PC-9 (cell line): ENCODE results near the gene OR2T34. TPM values are rescaled to one million over a fixed set of nuclear protein-coding genes. Genes with fewer than 3 reads are reported as not detected.
"Not testable (repeated sequence)": the region's sequence is repeated elsewhere in the genome, so short reads cannot be mapped to it uniquely, and the experiment has no call there.

Experiments used
- Bru-seq: library from RNA; stranded (reverse); fragments of 400-500 nt; gene quantifications from one replicate; lab custom pipeline; 2021; lab: Mats Ljungman, UMichigan
- BruChase-seq, 2 experiments: library from RNA; stranded (reverse); fragments of 400-500 nt; gene quantifications; one replicate each; lab custom pipeline; 2021; lab: Mats Ljungman, UMichigan
- BruUV-seq: library from RNA; stranded (reverse); fragments of 400-500 nt; replicated peaks from 2 replicates; lab custom pipeline; 2021; lab: Mats Ljungman, UMichigan
- CTCF ChIA-PET: fragments of 300-600 bp; sonication (Branson Sonifier 250); formaldehyde crosslinking; loops from one replicate; lab custom pipeline; 2022; ENCODE audit warnings: antibody characterized with exemption; lab: Charles Lee
- POLR2A ChIA-PET: fragments of 300-600 bp; sonication (Branson Sonifier 250); formaldehyde crosslinking; loops from one replicate; lab custom pipeline; 2022; ENCODE audit warnings: antibody characterized with exemption; ENCODE audit not compliant: unreplicated experiment; lab: Charles Lee
- DNase-seq, 2 experiments: peaks; one replicate each; pipeline versions ENCODE4 v3.0.0 to v3.0.0-alpha.2; 2015 to 2022; ENCODE audit warnings: mixed read lengths in 1 of 2
- H2AFZ ChIP-seq: fragments of 200-600 bp; sonication (generic); 2 replicates; pipeline ENCODE4 v1.8.1; 2017; ENCODE audit warnings: antibody characterized with exemption
- H3F3A ChIP-seq: fragments of 200-600 bp; sonication (generic); 2 replicates; pipeline ENCODE4 v1.8.1; 2017; ENCODE audit warnings: antibody characterized with exemption, mild to moderate bottlenecking, low read depth; ENCODE audit not compliant: insufficient read depth
- H3K27ac ChIP-seq: fragments of 200-600 bp; sonication (generic); 2 replicates; pipeline ENCODE4 v1.6.1; 2016; ENCODE audit warnings: mixed run types
- H3K27me3 ChIP-seq: fragments of 200-600 bp; sonication (generic); 2 replicates; pipeline ENCODE4 v1.6.1; 2016; ENCODE audit warnings: low read depth, mixed run types; ENCODE audit not compliant: insufficient read depth
- H3K36me3 ChIP-seq: fragments of 200-600 bp; sonication (generic); 2 replicates; pipeline ENCODE4 v1.6.1; 2016; ENCODE audit warnings: low read depth, mixed run types
- H3K4me1 ChIP-seq: fragments of 200-600 bp; sonication (generic); replicated peaks from 2 replicates; pipeline ENCODE4 v1.6.1; 2016; ENCODE audit warnings: mixed run types; ENCODE audit not compliant: insufficient read depth
- H3K4me2 ChIP-seq: fragments of 200-600 bp; sonication (generic); 2 replicates; pipeline ENCODE4 v1.6.1; 2017; ENCODE audit warnings: mixed run types
- H3K4me3 ChIP-seq: fragments of 200-600 bp; sonication (generic); 2 replicates; pipeline ENCODE4 v1.6.1; 2016; ENCODE audit warnings: mixed run types
- H3K79me2 ChIP-seq: fragments of 200-600 bp; sonication (generic); 2 replicates; pipeline ENCODE4 v1.6.1; 2017; ENCODE audit warnings: low read depth, mixed run types
- H3K9me2 ChIP-seq: fragments of 200-600 bp; sonication (generic); 2 replicates; pipeline ENCODE4 v1.8.1; 2017; ENCODE audit warnings: mild to moderate bottlenecking; ENCODE audit not compliant: insufficient read depth
- H3K9me3 ChIP-seq: fragments of 200-600 bp; sonication (generic); 2 replicates; pipeline ENCODE4 v1.8.1; 2016; ENCODE audit warnings: low read depth; ENCODE audit not compliant: insufficient read depth
- H4K20me1 ChIP-seq: fragments of 200-600 bp; sonication (generic); 2 replicates; pipeline ENCODE4 v1.8.1; 2017; ENCODE audit not compliant: insufficient read depth
- CTCF ChIP-seq: fragments of 200-600 bp; sonication (generic); conservative IDR thresholded peaks from 2 replicates; pipeline ENCODE4 v1.6.1; 2017; ENCODE audit warnings: mixed run types, antibody characterized with exemption, mild to moderate bottlenecking, moderate library complexity
- EZH2 ChIP-seq: fragments of 200-600 bp; sonication (generic); IDR thresholded peaks from 2 replicates; pipeline ENCODE4 v1.8.0; 2017; ENCODE audit warnings: antibody characterized with exemption, low read depth
- intact Hi-C: fragments of 100-400 bp; cut with micrococcal nuclease; formaldehyde crosslinking; loops from one replicate; pipeline ENCODE4 v1.10.0; 2022; ENCODE audit not compliant: unreplicated experiment
- long read RNA-seq: library from polyadenylated mRNA; stranded (forward); transcript quantifications from one replicate; pipeline ENCODE4 v2.0.0, GENCODE V29; 2022
- total RNA-seq: library from RNA; stranded (reverse); gene quantifications from 2 replicates; pipeline ENCODE4 v1.2.3, GENCODE V29; 2021

OR2T34 gene
- total RNA-seq: not detected in 2 replicates
- not detected for Bru-seq, nascent RNA
- not detected for BruChase-seq, experiment 1, labeled RNA remaining after a 2-hour chase
- not detected for BruChase-seq, experiment 2, labeled RNA remaining after a 6-hour chase
- long read RNA-seq: 0 reads

- H3K9me3 ChIP-seq, H3K27me3 ChIP-seq, H3K9me2 ChIP-seq, H3K27ac ChIP-seq, BruUV-seq, H3K4me2 ChIP-seq, intact Hi-C loops, H3K4me3 ChIP-seq, H2AFZ ChIP-seq, CTCF ChIA-PET, H4K20me1 ChIP-seq, POLR2A ChIA-PET, H3F3A ChIP-seq, H3K36me3 ChIP-seq, H3K79me2 ChIP-seq, DNase-seq, H3K4me1 ChIP-seq: not testable (repeated sequence)
Observed at GRCh38 chr1:248574657-248575056, at the start of gene OR2T34. TSS of gene OR2T34 (minus strand) at chr1:248574757. CDS start at chr1:248574757, 0 bp downstream.

- no peak overlapping the region for H3K4me2 ChIP-seq
- H4K20me1 ChIP-seq: no peaks in the 10 kb centered on the region
- H3K27me3 ChIP-seq: no peaks in the 10 kb centered on the region; the same call in 1 of the 2 replicates
- POLR2A ChIA-PET: no interaction called here
- TF ChIP-seq CTCF: peak; percentile 70
- no peak for TF ChIP-seq EZH2
- no TSS peak for BruUV-seq
- DNase-seq: no peak
- H3K9me2 ChIP-seq: no peaks in the 10 kb centered on the region
- no peak overlapping the region for H2AFZ ChIP-seq
- intact Hi-C loops: loop anchor here (2.0 kb wide), 1 partner anchor 186 kb away; no protein-coding TSS in a partner anchor
- H3K79me2 ChIP-seq: no peaks in the 10 kb centered on the region
- no peaks in the 10 kb centered on the region for H3K4me1 ChIP-seq
- H3K36me3 ChIP-seq: no peaks in the 10 kb centered on the region
- H3K27ac ChIP-seq: no peak overlapping the region
- CTCF ChIA-PET: no interaction called here
- H3K9me3 ChIP-seq: no peaks in the 10 kb centered on the region
- no peak overlapping the region for H3K4me3 ChIP-seq
- no peaks in the 10 kb centered on the region for H3F3A ChIP-seq
Observed at GRCh38 chr1:248622570-248623001, 48.0 kb upstream of the OR2T34 start.

- H3F3A ChIP-seq: no peaks in the 10 kb centered on the region
- no peak overlapping the region for H3K27ac ChIP-seq
- no peaks in the 10 kb centered on the region; the same call in 1 of the 2 replicates for H3K27me3 ChIP-seq
- DNase-seq: no peak
- H3K4me2 ChIP-seq: no peak overlapping the region
- intact Hi-C loops: loop anchor here (2.0 kb wide), 1 partner anchor 187 kb away; no protein-coding TSS in a partner anchor
- ChIA-PET POLR2A (no interaction called here), CTCF (no interaction called here)
- H3K4me3 ChIP-seq: no peak overlapping the region
- H3K36me3 ChIP-seq: no peaks in the 10 kb centered on the region
- H4K20me1 ChIP-seq: no peaks in the 10 kb centered on the region
- no peaks in the 10 kb centered on the region for H3K9me2 ChIP-seq
- no peaks in the 10 kb centered on the region for H3K9me3 ChIP-seq
- no peak overlapping the region for H2AFZ ChIP-seq
- no peak for TF ChIP-seq EZH2
- TF ChIP-seq CTCF: no peak
- H3K79me2 ChIP-seq: no peaks in the 10 kb centered on the region
- no TSS peak for BruUV-seq
- no peaks in the 10 kb centered on the region for H3K4me1 ChIP-seq
Observed at GRCh38 chr1:248621770-248622169, 47.2 kb upstream of the OR2T34 start.

- CTCF ChIA-PET: no interaction called here
- no peaks in the 10 kb centered on the region for H3K36me3 ChIP-seq
- no peak for DNase-seq
- no peaks in the 10 kb centered on the region for H4K20me1 ChIP-seq
- H3K4me3 ChIP-seq: no peak overlapping the region
- H2AFZ ChIP-seq: no peak overlapping the region
- H3K27ac ChIP-seq: no peak overlapping the region
- TF ChIP-seq EZH2 (no peak), CTCF (no peak)
- H3K27me3 ChIP-seq: no peaks in the 10 kb centered on the region
- POLR2A ChIA-PET: no interaction called here
- no peaks in the 10 kb centered on the region for H3F3A ChIP-seq
- no TSS peak for BruUV-seq
- no peak overlapping the region for H3K4me2 ChIP-seq
- intact Hi-C loops: no loop called here
- no peaks in the 10 kb centered on the region for H3K9me3 ChIP-seq
- H3K79me2 ChIP-seq: no peaks in the 10 kb centered on the region
- no peaks in the 10 kb centered on the region for H3K4me1 ChIP-seq
- H3K9me2 ChIP-seq: no peaks in the 10 kb centered on the region
Observed at GRCh38 chr1:248618878-248619277, 44.3 kb upstream of the OR2T34 start.
